ENCODE measurements around the gene ADGRL2.

The ADGRL2 gene

GRCh38 chr1:81894867-81895266, 94.1 kb downstream of the ADGRL2 start:
- Histone ChIP-seq H4K12ac (ENCODE audit: low read depth, low read length) (no peak overlapping the region), H3K4me3 (ENCODE audit: low read depth, low read length) (no peak overlapping the region), H3K27ac (ENCODE audit: low read depth, low read length) (no peak overlapping the region), H2BK120ac (ENCODE audit: insufficient read depth, low read length, poor library complexity) (no peak overlapping the region), H2BK5ac (ENCODE audit: low read depth, low read length, poor library complexity) (no peak overlapping the region), H3K36me3 (ENCODE audit: control insufficient read depth in 1 of 2, insufficient read depth in 2 of 2, low read length in 2 of 2) (no peaks in the 10 kb centered on the region), H3K79me1 (ENCODE audit: low read length) (no peaks in the 10 kb centered on the region), H3K27me3 (ENCODE audit: insufficient read depth, low read length) (no peaks in the 10 kb centered on the region), H3K4me2 (ENCODE audit: low read length) (no peak overlapping the region), H2AK5ac (ENCODE audit: low read length) (no peak overlapping the region), H3K23ac (ENCODE audit: low read length) (no peak overlapping the region), H2BK12ac (ENCODE audit: low read length) (no peak overlapping the region), H3K9ac (ENCODE audit: low read length) (no peak overlapping the region), H3K4ac (ENCODE audit: low read depth, low read length) (no peak overlapping the region), H2AFZ (ENCODE audit: insufficient read depth, low read length, poor library complexity) (no peak overlapping the region), H3K14ac (ENCODE audit: low read length) (no peak overlapping the region), H3K79me2 (ENCODE audit: control insufficient read depth, insufficient read depth, low read length, poor library complexity) (no peaks in the 10 kb centered on the region), H4K91ac (ENCODE audit: low read depth, low read length) (no peak overlapping the region), H4K8ac (ENCODE audit: low read depth, low read length) (no peak overlapping the region), H3K18ac (ENCODE audit: low read length) (no peak overlapping the region), H3K4me1 (ENCODE audit: control insufficient read depth in 1 of 2, insufficient read depth in 2 of 2, low read length in 2 of 2) (no peaks in the 10 kb centered on the region), H3K9me3 (ENCODE audit: insufficient read depth, low read depth, low read length) (no peaks in the 10 kb centered on the region)
- WGBS (ENCODE audit: extremely low coverage, insufficient coverage, insufficient read length): no CpG with 5 or more reads among the region's 2 CpGs
- no peak for DNase-seq

GRCh38 chr1:81899214-81899821, 98.6 kb downstream of the ADGRL2 start:
- Histone ChIP-seq H3K36me3 (ENCODE audit: control insufficient read depth in 1 of 2, insufficient read depth in 2 of 2, low read length in 2 of 2) (peaks cover 0 to 1% of the 10 kb centered on the region in 2 experiments), H3K23ac (ENCODE audit: low read length) (no peak overlapping the region), H3K79me1 (ENCODE audit: low read length) (no peaks in the 10 kb centered on the region), H3K9me3 (ENCODE audit: insufficient read depth, low read depth, low read length) (no peaks in the 10 kb centered on the region), H3K4me1 (ENCODE audit: control insufficient read depth in 1 of 2, insufficient read depth in 2 of 2, low read length in 2 of 2) (no peaks in the 10 kb centered on the region), H2BK120ac (ENCODE audit: insufficient read depth, low read length, poor library complexity) (no peak overlapping the region), H2BK5ac (ENCODE audit: low read depth, low read length, poor library complexity) (no peak overlapping the region), H3K18ac (ENCODE audit: low read length) (no peak overlapping the region), H3K27me3 (ENCODE audit: insufficient read depth, low read length) (no peaks in the 10 kb centered on the region), H4K12ac (ENCODE audit: low read depth, low read length) (no peak overlapping the region), H3K14ac (ENCODE audit: low read length) (no peak overlapping the region), H3K4me3 (ENCODE audit: low read depth, low read length) (no peak overlapping the region), H3K4ac (ENCODE audit: low read depth, low read length) (no peak overlapping the region), H2AFZ (ENCODE audit: insufficient read depth, low read length, poor library complexity) (no peak overlapping the region), H4K91ac (ENCODE audit: low read depth, low read length) (no peak overlapping the region), H4K8ac (ENCODE audit: low read depth, low read length) (no peak overlapping the region), H2BK12ac (ENCODE audit: low read length) (no peak overlapping the region), H3K9ac (ENCODE audit: low read length) (no peak overlapping the region), H2AK5ac (ENCODE audit: low read length) (no peak overlapping the region), H3K79me2 (ENCODE audit: control insufficient read depth, insufficient read depth, low read length, poor library complexity) (no peaks in the 10 kb centered on the region), H3K27ac (ENCODE audit: low read depth, low read length) (no peak overlapping the region), H3K4me2 (ENCODE audit: low read length) (no peak overlapping the region)
- WGBS (ENCODE audit: extremely low coverage, insufficient coverage, insufficient read length): no CpG with 5 or more reads among the region's 5 CpGs
- no peak for DNase-seq

GRCh38 chr1:81907575-81907974, 106.8 kb downstream of the ADGRL2 start:
- Histone ChIP-seq H3K79me1 (ENCODE audit: low read length) (no peaks in the 10 kb centered on the region), H2AK5ac (ENCODE audit: low read length) (no peak overlapping the region), H3K36me3 (ENCODE audit: control insufficient read depth in 1 of 2, insufficient read depth in 2 of 2, low read length in 2 of 2) (peaks cover 4 to 8% of the 10 kb centered on the region in 2 experiments), H3K4ac (ENCODE audit: low read depth, low read length) (no peak overlapping the region), H4K8ac (ENCODE audit: low read depth, low read length) (no peak overlapping the region), H2BK120ac (ENCODE audit: insufficient read depth, low read length, poor library complexity) (no peak overlapping the region), H3K27ac (ENCODE audit: low read depth, low read length) (no peak overlapping the region), H3K4me2 (ENCODE audit: low read length) (no peak overlapping the region), H4K12ac (ENCODE audit: low read depth, low read length) (no peak overlapping the region), H3K79me2 (ENCODE audit: control insufficient read depth, insufficient read depth, low read length, poor library complexity) (no peaks in the 10 kb centered on the region), H3K9ac (ENCODE audit: low read length) (no peak overlapping the region), H3K9me3 (ENCODE audit: insufficient read depth, low read depth, low read length) (no peaks in the 10 kb centered on the region), H3K4me3 (ENCODE audit: low read depth, low read length) (no peak overlapping the region), H3K27me3 (ENCODE audit: insufficient read depth, low read length) (no peaks in the 10 kb centered on the region), H2AFZ (ENCODE audit: insufficient read depth, low read length, poor library complexity) (no peak overlapping the region), H3K14ac (ENCODE audit: low read length) (no peak overlapping the region), H3K23ac (ENCODE audit: low read length) (no peak overlapping the region), H2BK5ac (ENCODE audit: low read depth, low read length, poor library complexity) (no peak overlapping the region), H3K4me1 (ENCODE audit: control insufficient read depth in 1 of 2, insufficient read depth in 2 of 2, low read length in 2 of 2) (no peaks in the 10 kb centered on the region), H2BK12ac (ENCODE audit: low read length) (no peak overlapping the region), H4K91ac (ENCODE audit: low read depth, low read length) (no peak overlapping the region), H3K18ac (ENCODE audit: low read length) (no peak overlapping the region)
- no peak for DNase-seq
- no CpG with 5 or more reads among the region's 2 CpGs for WGBS (ENCODE audit: extremely low coverage, insufficient coverage, insufficient read length)

- no peak overlapping the region for H3K4me3 ChIP-seq (ENCODE audit: low read depth, low read length)
- no peak overlapping the region for H2AK5ac ChIP-seq (ENCODE audit: low read length)
- no peak overlapping the region for H2BK120ac ChIP-seq (ENCODE audit: insufficient read depth, low read length, poor library complexity)
- no peak overlapping the region for H2AFZ ChIP-seq (ENCODE audit: insufficient read depth, low read length, poor library complexity)
- no peak overlapping the region for H3K4ac ChIP-seq (ENCODE audit: low read depth, low read length)
- no peak overlapping the region for H3K23ac ChIP-seq (ENCODE audit: low read length)
- H3K27me3 ChIP-seq (ENCODE audit: insufficient read depth, low read length): no peaks in the 10 kb centered on the region
- no peak overlapping the region for H3K27ac ChIP-seq (ENCODE audit: low read depth, low read length)
- no peak overlapping the region for H2BK5ac ChIP-seq (ENCODE audit: low read depth, low read length, poor library complexity)
- no peak overlapping the region for H3K18ac ChIP-seq (ENCODE audit: low read length)
- H4K8ac ChIP-seq (ENCODE audit: low read depth, low read length): no peak overlapping the region
- H4K12ac ChIP-seq (ENCODE audit: low read depth, low read length): no peak overlapping the region
- no peaks in the 10 kb centered on the region for H3K79me2 ChIP-seq (ENCODE audit: control insufficient read depth, insufficient read depth, low read length, poor library complexity)
- no peak overlapping the region for H3K14ac ChIP-seq (ENCODE audit: low read length)
- H3K9me3 ChIP-seq (ENCODE audit: insufficient read depth, low read depth, low read length): no peaks in the 10 kb centered on the region
- H3K79me1 ChIP-seq (ENCODE audit: low read length): no peaks in the 10 kb centered on the region
- peaks cover 2 to 6% of the 10 kb centered on the region in 2 experiments for H3K36me3 ChIP-seq (ENCODE audit: control insufficient read depth in 1 of 2, insufficient read depth in 2 of 2, low read length in 2 of 2)
- no peak overlapping the region for H3K4me2 ChIP-seq (ENCODE audit: low read length)
- H3K4me1 ChIP-seq (ENCODE audit: control insufficient read depth in 1 of 2, insufficient read depth in 2 of 2, low read length in 2 of 2): no peaks in the 10 kb centered on the region
- no peak overlapping the region for H3K9ac ChIP-seq (ENCODE audit: low read length)
- no peak overlapping the region for H4K91ac ChIP-seq (ENCODE audit: low read depth, low read length)
- WGBS (ENCODE audit: extremely low coverage, insufficient coverage, insufficient read length): no CpG with 5 or more reads among the region's 3 CpGs
- no peak for DNase-seq
- no peak overlapping the region for H2BK12ac ChIP-seq (ENCODE audit: low read length)
Observed at GRCh38 chr1:81912383-81912782, 111.6 kb downstream of the ADGRL2 start.

Data from trophoblast cell (in vitro differentiated cells and primary cell).